GM12872 (cell line): Measurements from ENCODE around the gene PDE11A.

Experiments used
- CTCF ChIP-seq: IDR thresholded peaks from 3 replicates; pipeline ENCODE4 v1.5.1; 2011; ENCODE audit warnings: low read depth, mild to moderate bottlenecking, low read length, moderate library complexity; ENCODE audit not compliant: insufficient read depth

PDE11A gene

DNA sequence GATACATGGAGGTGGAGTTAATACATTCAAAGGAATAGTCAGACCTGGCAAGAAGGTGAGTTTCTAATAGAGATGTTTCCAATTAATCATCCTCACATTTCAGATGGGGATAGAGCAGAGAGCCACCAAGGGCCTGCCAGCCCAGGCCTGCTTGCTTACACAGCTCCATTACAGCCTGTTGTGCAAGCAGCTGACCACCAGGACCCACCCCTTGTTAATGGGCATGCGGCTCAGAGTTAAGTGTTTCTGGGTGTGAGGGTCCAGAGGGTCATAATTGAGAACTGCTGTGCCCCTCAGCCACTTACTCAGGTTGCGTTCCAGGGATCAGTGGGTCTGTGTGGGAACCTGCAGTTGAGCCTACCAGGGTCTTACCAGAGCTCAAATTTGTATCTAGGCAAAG, 480.2 kb downstream of the PDE11A start:
- TF ChIP-seq CTCF, result no peak

GRCh38 chr2:177589186-177589585, 483.4 kb downstream of the PDE11A start:
- TF ChIP-seq CTCF, result no peak

DNA sequence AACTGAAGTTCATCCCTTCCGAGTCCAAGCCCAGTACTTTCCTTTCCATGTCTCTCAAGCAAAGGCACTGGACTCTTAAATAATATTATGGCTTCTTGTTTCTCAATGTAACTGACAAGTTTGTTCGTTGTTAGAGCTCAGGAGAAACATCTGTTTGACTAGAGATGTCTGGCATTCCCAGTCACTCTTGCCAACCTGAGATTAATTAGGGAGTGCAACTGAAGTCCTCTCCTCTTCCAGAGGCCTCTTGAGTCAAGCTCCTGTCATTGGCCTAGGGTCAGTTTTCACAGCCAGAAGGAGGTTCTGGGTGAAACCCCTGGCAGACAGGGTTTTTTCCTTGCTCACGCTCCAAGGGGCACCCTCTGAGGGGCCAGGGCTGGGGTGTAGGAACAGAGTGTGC, 483.9 kb downstream of the PDE11A start:
- TF ChIP-seq CTCF, result no peak

- no peak for TF ChIP-seq CTCF
Measured at GRCh38 chr2:177587371-177587770, 485.2 kb downstream of the PDE11A start.

DNA sequence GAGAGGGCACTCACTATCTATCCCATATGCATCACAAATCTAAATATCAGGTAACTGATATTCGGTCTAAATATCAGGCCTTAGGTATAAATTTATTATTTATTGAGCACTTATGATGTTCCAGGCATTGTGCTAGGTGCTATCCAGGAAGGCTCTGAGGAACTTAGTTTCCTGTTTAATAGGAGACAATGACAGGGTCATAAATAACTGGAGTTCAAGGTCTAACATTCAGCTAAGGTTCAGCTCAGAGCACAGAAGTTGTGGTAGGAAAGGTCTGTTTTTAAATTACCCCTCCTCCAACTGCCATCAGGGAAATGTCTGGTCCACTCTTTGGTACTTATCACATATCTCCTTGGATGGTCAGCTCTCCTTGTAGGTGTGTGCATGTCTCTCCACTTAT, 486.4 kb downstream of the PDE11A start:
- no peak for TF ChIP-seq CTCF

DNA sequence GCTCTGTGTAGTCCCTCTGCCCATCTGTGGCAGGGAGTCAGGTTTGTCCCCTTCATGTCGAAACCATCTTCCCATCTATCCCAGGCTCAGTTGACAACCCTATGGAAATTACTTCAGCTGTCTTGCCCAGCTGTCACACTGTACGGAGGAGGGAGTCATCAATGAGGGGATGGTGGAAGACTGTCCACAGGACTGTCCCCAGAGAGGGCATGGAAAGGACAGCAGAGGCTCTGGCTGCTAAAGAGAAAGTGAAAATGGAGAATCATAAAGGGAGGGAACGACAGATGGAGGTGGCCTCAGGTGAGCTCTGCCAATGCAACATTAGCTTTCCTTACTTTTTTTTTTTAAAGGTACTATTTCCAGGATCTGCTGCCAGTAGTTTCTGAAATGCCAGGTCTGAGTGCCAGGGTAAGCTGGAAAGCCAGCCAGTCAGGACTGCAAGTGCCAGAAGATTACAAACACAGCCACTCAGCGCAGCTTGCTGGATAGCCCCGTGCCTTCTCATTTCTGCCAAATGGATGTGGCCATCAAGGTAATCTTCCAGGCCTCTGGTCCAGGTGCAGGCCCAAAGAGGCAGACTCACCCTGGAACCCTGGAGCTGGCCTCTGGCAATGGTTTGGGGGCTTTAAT, 487.2 kb downstream of the PDE11A start:
- TF ChIP-seq CTCF, result no peak

GRCh38 chr2:177584030-177584692, 488.4 kb downstream of the PDE11A start:
- TF ChIP-seq CTCF, result no peak
